Bronchial epithelial cell (primary cell): ENCODE data around the gene NOC2L. TPM values are rescaled to one million over a fixed set of nuclear protein-coding genes. Genes with fewer than 3 reads are reported as not detected.
A peak's percentile ranks its signal among the peaks of the same experiment; 100 is the strongest.
"Not testable (repeated sequence)": the region's sequence is repeated elsewhere in the genome, so short reads cannot be mapped to it uniquely, and the experiment has no call there.

Experiments
- DNase-seq: peaks from one replicate; pipeline ENCODE4 v3.0.0-alpha.2; 2010; ENCODE audit warnings: low read depth
- FAIRE-seq: peaks from 2 replicates; lab custom pipeline; 2011; peaks lifted over from hg19 to GRCh38; lab: Jason Lieb, UNC
- H3K27me3 ChIP-seq: 2 replicates; pipeline ENCODE4 v1.5.1; 2011; ENCODE audit warnings: low read length; ENCODE audit not compliant: control insufficient read depth, insufficient read depth
- H3K36me3 ChIP-seq: 2 replicates; pipeline ENCODE4 v1.5.1; 2011; ENCODE audit warnings: low read length; ENCODE audit not compliant: control insufficient read depth, insufficient read depth
- H3K4me3 ChIP-seq: 2 replicates; pipeline ENCODE4 v1.5.1; 2011; ENCODE audit warnings: mild to moderate bottlenecking, low read depth, low read length, control low read depth
- CTCF ChIP-seq: IDR thresholded peaks from 2 replicates; pipeline ENCODE4 v1.5.1; 2011; ENCODE audit warnings: mild to moderate bottlenecking, moderate library complexity, low read length, control low read depth, inconsistent platforms; ENCODE audit not compliant: insufficient read depth, severe bottlenecking
- total RNA-seq: library from RNA; depleted of rRNA; stranded (reverse); fragments of >200 nt; gene quantifications from 2 replicates; pipeline ENCODE4 v1.2.1, GENCODE V29; 2014

Gene NOC2L
- total RNA-seq, 1 donor from 2014 or later, result 128 TPM

- Histone ChIP-seq H3K36me3 (no peaks in the 10 kb centered on the region), H3K27me3 (no peaks in the 10 kb centered on the region), H3K4me3 (peak overlapping the region; percentile 72)
- DNase-seq (no peak), FAIRE-seq (no peak)
- TF ChIP-seq CTCF, result no peak
Observed at GRCh38 chr1:998745-998994, 39.6 kb upstream of the NOC2L start.

- Histone ChIP-seq H3K4me3 (peak overlapping the region; percentile 72), H3K27me3 (no peaks in the 10 kb centered on the region)
Observed at GRCh38 chr1:997993-998744, 39.1 kb upstream of the NOC2L start.

DNA sequence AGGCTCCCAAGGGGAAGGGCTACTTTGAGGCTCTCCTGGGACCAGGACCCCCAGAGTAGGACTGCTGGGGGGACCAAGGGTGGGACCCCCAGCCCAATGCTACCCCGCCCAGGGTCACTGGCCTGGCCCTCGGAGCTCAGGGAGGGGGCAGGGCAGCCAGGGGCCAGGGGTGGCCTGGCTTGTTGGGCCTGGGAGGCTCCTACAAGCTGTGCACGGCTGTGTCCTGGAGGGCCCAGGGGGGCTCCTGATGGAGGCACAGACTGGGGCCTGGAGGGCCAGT lies 38.6 kb upstream of the NOC2L start:
- Histone ChIP-seq H3K36me3 (no peaks in the 10 kb centered on the region), H3K4me3 (no peak overlapping the region), H3K27me3 (no peaks in the 10 kb centered on the region)
- FAIRE-seq (no peak), DNase-seq (no peak)
- no peak for TF ChIP-seq CTCF

More at GRCh38 chr1:997993-998744, 39.1 kb upstream of the NOC2L start:
- no peak for TF ChIP-seq CTCF
- DNase-seq (no peak), FAIRE-seq (no peak)
- no peaks in the 10 kb centered on the region for H3K36me3 ChIP-seq

- Histone ChIP-seq H3K36me3 (no peaks in the 10 kb centered on the region), H3K4me3 (no peak overlapping the region), H3K27me3 (no peaks in the 10 kb centered on the region)
- DNase-seq, result no peak
- no peak for FAIRE-seq
- TF ChIP-seq CTCF, result no peak
Observed at GRCh38 chr1:996851-997712, 38.0 kb upstream of the NOC2L start.

DNA sequence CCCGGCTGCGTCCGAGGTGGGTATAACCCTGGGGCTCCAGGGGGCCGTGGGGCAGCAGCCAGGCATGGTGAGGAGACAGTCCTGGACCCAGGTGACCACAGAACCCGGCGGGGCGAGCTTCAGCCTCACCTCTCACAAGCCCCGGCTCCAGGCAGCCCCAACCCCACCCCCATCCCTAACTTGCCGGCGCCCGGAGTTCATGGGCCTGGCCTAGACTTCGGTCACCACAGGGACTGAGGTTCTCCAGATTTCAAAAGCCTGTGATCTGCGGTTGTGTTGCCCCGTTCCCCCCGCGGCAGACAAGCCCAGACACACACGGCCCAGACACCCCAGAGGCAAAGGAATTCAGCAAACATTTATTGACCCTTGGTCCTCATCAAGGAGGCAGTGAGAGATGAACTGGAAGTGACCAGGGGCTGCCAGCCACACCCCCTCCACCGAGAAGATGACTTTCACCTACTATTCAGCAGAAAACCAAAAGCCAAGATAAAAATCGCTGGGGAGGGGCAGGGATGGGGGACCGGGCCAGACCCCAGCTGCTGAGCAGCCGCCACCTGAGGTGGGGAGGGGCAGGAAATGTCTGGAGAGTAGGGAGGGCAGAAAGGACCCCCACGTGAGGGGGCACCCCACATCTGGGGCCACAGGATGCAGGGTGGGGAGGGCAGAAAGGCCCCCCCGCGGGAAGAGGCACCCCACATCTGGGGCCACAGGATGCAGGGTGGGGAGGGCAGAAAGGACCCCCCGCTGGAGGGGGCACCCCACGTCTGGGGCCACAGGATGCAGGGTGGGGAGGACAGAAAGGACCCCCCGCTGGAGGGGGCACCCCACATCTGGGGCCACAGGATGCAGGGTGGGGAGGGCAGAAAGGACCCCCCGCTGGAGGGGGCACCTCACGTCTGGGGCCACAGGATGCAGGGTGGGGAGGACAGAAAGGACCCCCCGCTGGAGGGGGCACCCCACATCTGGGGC lies 36.9 kb upstream of the NOC2L start:
- TF ChIP-seq CTCF, result no peak
- no peaks in the 10 kb centered on the region for H3K36me3 ChIP-seq
- FAIRE-seq (no peak), DNase-seq (peak; percentile 43)
- H3K27me3 ChIP-seq, result no peaks in the 10 kb centered on the region
- no peak overlapping the region for H3K4me3 ChIP-seq

- H3K4me3 ChIP-seq, H3K36me3 ChIP-seq, DNase-seq, H3K27me3 ChIP-seq, FAIRE-seq: not testable (repeated sequence)
Observed at GRCh38 chr1:994546-994945, 35.5 kb upstream of the NOC2L start.
